HEK293 (cell line): ENCODE data around the gene SLC12A4.

Source experiments
- CTCF ChIP-seq: fragments of 450-650 bp; formaldehyde crosslinking; IDR thresholded peaks from 2 replicates; pipeline ENCODE4 v1.5.1; 2016; ENCODE audit warnings: missing biosample characterization, missing genetic modification characterization
- HIC1 ChIP-seq: fragments of 450-650 bp; formaldehyde crosslinking; IDR thresholded peaks from 2 replicates; pipeline ENCODE4 v1.5.1; 2016; ENCODE audit warnings: missing biosample characterization, missing genetic modification characterization
- HOXD13 ChIP-seq: sonication (generic); formaldehyde crosslinking; IDR thresholded peaks from 2 replicates; pipeline ENCODE4 v1.8.0; 2022; ENCODE audit warnings: missing genetic modification reagents, borderline replicate concordance
- KLF1 ChIP-seq: fragments of 450-650 bp; formaldehyde crosslinking; IDR thresholded peaks from 2 replicates; pipeline ENCODE4 v1.5.1; 2016; ENCODE audit warnings: missing biosample characterization, missing genetic modification characterization
- MYNN ChIP-seq: fragments of 450-650 bp; formaldehyde crosslinking; IDR thresholded peaks from 2 replicates; pipeline ENCODE4 v1.5.1; 2016; ENCODE audit warnings: missing biosample characterization, missing genetic modification characterization, borderline replicate concordance
- RBAK ChIP-seq: fragments of 450-650 bp; formaldehyde crosslinking; IDR thresholded peaks from 2 replicates; pipeline ENCODE4 v1.5.1; 2016; ENCODE audit warnings: missing biosample characterization, missing genetic modification characterization
- TRIM28 ChIP-seq: IDR thresholded peaks from 2 replicates; pipeline ENCODE4 v1.6.1; 2011; ENCODE audit warnings: low read length, control low read depth, borderline replicate concordance
- ZFP69B ChIP-seq: fragments of 450-650 bp; formaldehyde crosslinking; IDR thresholded peaks from 2 replicates; pipeline ENCODE4 v1.5.1; 2016; ENCODE audit warnings: missing biosample characterization, missing genetic modification characterization
- ZNF169 ChIP-seq: fragments of 450-650 bp; formaldehyde crosslinking; IDR thresholded peaks from 2 replicates; pipeline ENCODE4 v1.5.1; 2016; ENCODE audit warnings: missing biosample characterization, missing genetic modification characterization
- ZNF19 ChIP-seq: fragments of 450-650 bp; formaldehyde crosslinking; IDR thresholded peaks from 2 replicates; pipeline ENCODE4; 2016; ENCODE audit warnings: missing biosample characterization, missing genetic modification characterization, low read depth
- ZNF239 ChIP-seq: fragments of 450-650 bp; formaldehyde crosslinking; IDR thresholded peaks from 2 replicates; pipeline ENCODE4 v1.5.1; 2016; ENCODE audit warnings: missing biosample characterization, missing genetic modification characterization
- ZNF747 ChIP-seq: fragments of 450-650 bp; formaldehyde crosslinking; IDR thresholded peaks from 2 replicates; pipeline ENCODE4 v1.5.1; 2016; ENCODE audit warnings: missing biosample characterization, missing genetic modification characterization
- ZNF768 ChIP-seq: fragments of 450-650 bp; formaldehyde crosslinking; IDR thresholded peaks from 2 replicates; pipeline ENCODE4 v1.5.1; 2018; ENCODE audit warnings: missing biosample characterization, mild to moderate bottlenecking, missing genetic modification characterization

DNA sequence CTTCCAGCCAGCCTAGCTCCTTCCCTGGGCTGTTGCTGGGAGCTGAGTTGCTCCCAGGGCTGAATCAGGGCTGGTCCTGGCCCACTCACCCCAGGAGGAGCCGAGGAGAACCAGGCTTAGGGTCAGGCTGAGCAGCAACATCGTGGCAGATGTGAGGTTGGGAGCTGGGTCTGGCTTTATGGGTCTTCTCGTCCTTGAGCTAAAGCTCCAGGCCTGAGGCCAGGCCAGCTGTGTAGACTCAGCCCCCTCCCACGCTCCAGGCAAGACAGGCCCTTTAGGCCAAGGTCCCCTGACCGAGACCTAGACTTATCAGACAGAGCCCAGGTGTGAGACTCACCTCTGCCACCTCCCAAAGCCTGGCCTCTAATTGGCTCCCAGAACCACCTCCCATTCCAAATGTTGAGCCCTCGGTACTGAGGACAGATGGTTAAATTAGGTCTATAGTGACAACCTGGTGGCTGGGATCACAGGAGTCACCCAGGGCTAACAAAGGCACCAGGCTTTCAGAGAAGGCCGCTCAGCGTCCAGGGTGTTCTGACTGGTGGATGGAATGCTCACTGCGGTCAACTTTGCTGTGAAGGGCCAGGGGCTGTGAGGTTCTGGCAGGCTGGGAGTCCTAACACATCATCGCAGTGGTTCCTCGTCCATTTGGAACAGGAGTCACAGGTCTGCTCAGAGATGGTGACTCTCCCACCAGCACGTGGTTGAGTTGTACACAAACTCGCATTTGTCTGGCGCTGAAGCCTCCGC is 36.5 kb downstream of the SLC12A4 start, which contains the start of gene CTRL:
- TF ChIP-seq ZNF747 (tag by site-specific recombination), result no peak
- no peak for TF ChIP-seq CTCF (tag by site-specific recombination)
- TF ChIP-seq ZFP69B (tag by site-specific recombination), result no peak
- no peak for TF ChIP-seq RBAK (tag by site-specific recombination)
- no peak for TF ChIP-seq TRIM28
- TF ChIP-seq ZNF19, result no peak
- TF ChIP-seq ZNF169 (tag by site-specific recombination), result no peak
- no peak for TF ChIP-seq ZNF239
- no peak for TF ChIP-seq HIC1 (tag by site-specific recombination)
- no peak for TF ChIP-seq KLF1 (tag by site-specific recombination)
- TF ChIP-seq ZNF768 (tag by site-specific recombination), result no peak
- TF ChIP-seq MYNN (tag by site-specific recombination), result no peak
- no peak for TF ChIP-seq HOXD13 (CRISPR knock-in tag)
